MM.1S (cell line): Measurements from ENCODE around the gene POLA2.

Experiments used
- DNase-seq: peaks from one replicate; pipeline ENCODE4 v3.0.0-alpha.2; 2015
- H2AFZ ChIP-seq: fragments of 300-600 bp; sonication (generic); 2 replicates; pipeline ENCODE4 v1.6.0; 2016; ENCODE audit warnings: antibody characterized with exemption, low read length
- H3F3A ChIP-seq: fragments of 300-600 bp; sonication (generic); 2 replicates; pipeline ENCODE4 v1.6.1; 2016; ENCODE audit warnings: mild to moderate bottlenecking, antibody characterized with exemption, low read length, moderate library complexity, mixed read lengths; ENCODE audit not compliant: insufficient read depth
- H3K27ac ChIP-seq: fragments of 300-600 bp; sonication (generic); 2 replicates; pipeline ENCODE4 v1.5.1; 2016; ENCODE audit warnings: mild to moderate bottlenecking, low read length
- H3K27me3 ChIP-seq: fragments of 300-600 bp; sonication (generic); replicated peaks from 2 replicates; pipeline ENCODE4 v1.6.0; 2016; ENCODE audit warnings: low read length; ENCODE audit not compliant: insufficient read depth
- H3K36me3 ChIP-seq: fragments of 300-600 bp; sonication (generic); replicated peaks from 2 replicates; pipeline ENCODE4 v1.6.1; 2016; ENCODE audit warnings: mild to moderate bottlenecking, low read length, mixed read lengths; ENCODE audit not compliant: insufficient read depth
- H3K4me1 ChIP-seq: fragments of 300-600 bp; sonication (generic); 2 replicates; pipeline ENCODE4 v1.6.1; 2016; ENCODE audit warnings: low read length, mixed read lengths
- H3K4me2 ChIP-seq: fragments of 300-600 bp; sonication (generic); 2 replicates; pipeline ENCODE4 v1.6.0; 2016; ENCODE audit warnings: low read depth, low read length
- H3K4me3 ChIP-seq: fragments of 300-600 bp; sonication (generic); 2 replicates; pipeline ENCODE4 v1.5.1; 2016; ENCODE audit warnings: low read length, mixed read lengths
- H3K79me2 ChIP-seq: fragments of 300-600 bp; sonication (generic); 2 replicates; pipeline ENCODE4 v1.6.1; 2016; ENCODE audit warnings: mixed run types, low read length, mixed read lengths
- H3K9ac ChIP-seq: fragments of 300-600 bp; sonication (generic); 2 replicates; pipeline ENCODE4 v1.6.1; 2016; ENCODE audit warnings: low read length, mixed read lengths
- H3K9me2 ChIP-seq: fragments of 300-600 bp; sonication (generic); replicated peaks from 2 replicates; pipeline ENCODE4 v1.6.1; 2016; ENCODE audit warnings: mild to moderate bottlenecking, low read length, mixed read lengths; ENCODE audit not compliant: insufficient read depth
- H3K9me3 ChIP-seq: fragments of 300-600 bp; sonication (generic); replicated peaks from 2 replicates; pipeline ENCODE4 v1.6.1; 2016; ENCODE audit warnings: mild to moderate bottlenecking, low read length, mixed read lengths; ENCODE audit not compliant: insufficient read depth
- H4K20me1 ChIP-seq: fragments of 300-600 bp; sonication (generic); 2 replicates; pipeline ENCODE4 v1.6.1; 2016; ENCODE audit warnings: mild to moderate bottlenecking, low read length, moderate library complexity, mixed read lengths; ENCODE audit not compliant: insufficient read depth
- EZH2 ChIP-seq: fragments of 300-600 bp; sonication (generic); optimal IDR thresholded peaks from 2 replicates; pipeline ENCODE3; 2017; ENCODE audit warnings: low read depth, mild to moderate bottlenecking, antibody characterized with exemption, low read length, mixed read lengths
- EZH2phosphoT487 ChIP-seq: fragments of 300-600 bp; sonication (generic); IDR thresholded peaks from 2 replicates; pipeline ENCODE4 v1.6.1; 2018; ENCODE audit warnings: antibody characterized with exemption, low read length
- TF ChIP-seq, protein P1 (sequence below): fragments of 300-600 bp; sonication (generic); IDR thresholded peaks from 2 replicates; pipeline ENCODE4 v1.5.1; 2016; ENCODE audit warnings: antibody characterized with exemption, low read length, mixed read lengths

POLA2 gene

DNA sequence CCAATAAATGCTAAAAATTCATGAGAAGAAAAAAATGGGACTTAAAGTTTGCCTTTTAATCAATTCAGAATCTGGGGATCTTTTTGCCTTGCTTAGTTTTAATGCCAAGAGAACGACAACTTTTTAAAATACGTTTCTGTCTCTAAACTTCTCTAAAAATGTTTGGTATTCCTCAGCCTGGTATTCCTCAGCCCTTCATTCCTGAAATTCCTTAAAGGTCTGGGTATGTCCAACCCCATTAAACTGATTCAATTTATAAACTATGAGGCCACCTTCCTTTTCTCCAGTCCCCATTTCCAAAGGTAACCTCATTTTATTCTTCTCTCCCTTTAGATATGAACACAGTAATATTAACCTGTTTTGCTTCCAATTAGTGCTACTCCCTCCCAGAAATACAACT lies 16.6 kb downstream of the POLA2 start:
- peaks cover 28% of the 10 kb centered on the region; the same call in 1 of the 2 replicates for H3K36me3 ChIP-seq
- H4K20me1 ChIP-seq = no peaks in the 10 kb centered on the region; the same call in 1 of the 2 replicates
- H3K9ac ChIP-seq = no peak overlapping the region
- no peak overlapping the region for H3K4me2 ChIP-seq
- H3K9me3 ChIP-seq = no peaks in the 10 kb centered on the region
- H3K27ac ChIP-seq = no peak overlapping the region
- H3K4me3 ChIP-seq = no peak overlapping the region
- no peaks in the 10 kb centered on the region for H3K79me2 ChIP-seq
- H3F3A ChIP-seq = 0 out of 2 replicates have a peak, but pooled peaks cover 3% of the 10 kb centered on the region
- no peaks in the 10 kb centered on the region for H3K27me3 ChIP-seq
- no peak overlapping the region for H2AFZ ChIP-seq
- TF ChIP-seq EZH2phosphoT487 (no peak), EZH2 (no peak)
- TF ChIP-seq, protein P1, sequence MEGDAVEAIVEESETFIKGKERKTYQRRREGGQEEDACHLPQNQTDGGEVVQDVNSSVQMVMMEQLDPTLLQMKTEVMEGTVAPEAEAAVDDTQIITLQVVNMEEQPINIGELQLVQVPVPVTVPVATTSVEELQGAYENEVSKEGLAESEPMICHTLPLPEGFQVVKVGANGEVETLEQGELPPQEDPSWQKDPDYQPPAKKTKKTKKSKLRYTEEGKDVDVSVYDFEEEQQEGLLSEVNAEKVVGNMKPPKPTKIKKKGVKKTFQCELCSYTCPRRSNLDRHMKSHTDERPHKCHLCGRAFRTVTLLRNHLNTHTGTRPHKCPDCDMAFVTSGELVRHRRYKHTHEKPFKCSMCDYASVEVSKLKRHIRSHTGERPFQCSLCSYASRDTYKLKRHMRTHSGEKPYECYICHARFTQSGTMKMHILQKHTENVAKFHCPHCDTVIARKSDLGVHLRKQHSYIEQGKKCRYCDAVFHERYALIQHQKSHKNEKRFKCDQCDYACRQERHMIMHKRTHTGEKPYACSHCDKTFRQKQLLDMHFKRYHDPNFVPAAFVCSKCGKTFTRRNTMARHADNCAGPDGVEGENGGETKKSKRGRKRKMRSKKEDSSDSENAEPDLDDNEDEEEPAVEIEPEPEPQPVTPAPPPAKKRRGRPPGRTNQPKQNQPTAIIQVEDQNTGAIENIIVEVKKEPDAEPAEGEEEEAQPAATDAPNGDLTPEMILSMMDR = no peak
- H3K9me2 ChIP-seq = no peaks in the 10 kb centered on the region
- H3K4me1 ChIP-seq = no peaks in the 10 kb centered on the region
- DNase-seq = no peak

DNA sequence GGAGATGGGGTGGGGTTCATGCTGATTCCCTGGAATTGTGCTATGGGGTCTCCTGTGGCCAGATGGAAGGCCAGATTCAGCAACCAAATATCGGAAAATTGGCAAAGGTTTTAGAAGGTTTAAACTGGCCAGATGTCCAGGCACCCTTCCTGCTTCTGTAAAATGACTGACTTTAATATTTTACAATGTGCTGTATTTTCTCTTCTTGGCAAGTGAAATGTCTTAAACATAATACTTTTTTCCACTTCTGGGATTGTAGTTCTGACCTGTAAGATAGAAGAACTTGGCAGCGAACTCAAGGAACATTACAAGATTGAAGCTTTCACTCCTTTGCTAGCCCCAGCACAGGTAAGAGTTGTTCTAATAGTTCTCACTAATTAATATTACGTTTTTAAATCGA lies 17.5 kb downstream of the POLA2 start:
- H3K4me1 ChIP-seq = no peaks in the 10 kb centered on the region
- no peak for DNase-seq
- H2AFZ ChIP-seq = no peak overlapping the region
- H3K79me2 ChIP-seq = no peaks in the 10 kb centered on the region
- H3K27ac ChIP-seq = no peak overlapping the region
- H3K9me2 ChIP-seq = no peaks in the 10 kb centered on the region
- no peaks in the 10 kb centered on the region for H3K9me3 ChIP-seq
- 0 out of 2 replicates have a peak, but pooled peaks cover 3% of the 10 kb centered on the region for H3F3A ChIP-seq
- no peaks in the 10 kb centered on the region; the same call in 1 of the 2 replicates for H4K20me1 ChIP-seq
- H3K27me3 ChIP-seq = no peaks in the 10 kb centered on the region
- H3K4me3 ChIP-seq = no peak overlapping the region
- no peak overlapping the region for H3K4me2 ChIP-seq
- peaks cover 28% of the 10 kb centered on the region; the same call in 1 of the 2 replicates for H3K36me3 ChIP-seq
- H3K9ac ChIP-seq = no peak overlapping the region
- TF ChIP-seq, protein P1 = no peak
- TF ChIP-seq EZH2phosphoT487 (no peak), EZH2 (no peak)

DNA sequence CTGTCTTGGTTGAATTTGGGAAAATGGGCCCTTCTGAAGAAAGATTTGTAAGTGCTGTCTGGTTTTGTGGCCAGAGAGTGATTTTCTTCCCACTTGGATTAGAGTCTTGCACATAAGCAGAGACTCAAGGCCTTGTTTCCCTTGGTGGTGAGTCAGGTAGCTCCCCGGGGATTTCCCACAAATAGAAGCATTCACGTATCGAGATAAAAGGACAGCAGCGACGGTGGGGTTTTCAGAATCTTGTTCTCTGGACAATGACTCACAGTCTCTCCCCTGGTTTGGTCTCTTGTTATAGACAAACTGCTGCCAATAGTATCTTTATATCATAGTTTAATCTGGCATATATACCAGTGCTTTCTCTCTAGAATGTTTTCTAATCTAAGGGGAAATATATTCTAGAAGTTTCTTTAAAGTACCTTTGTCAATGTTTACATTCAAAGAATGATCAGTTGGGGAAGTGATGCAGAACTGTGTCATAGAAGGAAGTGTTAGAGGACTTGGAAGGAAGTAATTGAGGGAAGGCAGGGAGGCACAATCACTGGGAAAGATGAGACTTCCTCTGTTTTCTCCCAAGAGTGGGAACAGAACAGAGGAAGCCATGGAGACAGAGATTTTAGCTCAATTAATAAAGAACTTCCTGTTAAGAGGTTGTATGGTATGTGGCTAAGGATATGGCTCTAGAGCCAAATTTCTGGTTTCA lies 18.1 kb downstream of the POLA2 start:
- no peak overlapping the region for H3K9ac ChIP-seq
- no peaks in the 10 kb centered on the region for H3K79me2 ChIP-seq
- no peak overlapping the region for H3K27ac ChIP-seq
- H3K4me3 ChIP-seq = no peak overlapping the region
- no peak for DNase-seq
- H2AFZ ChIP-seq = no peak overlapping the region
- H4K20me1 ChIP-seq = no peaks in the 10 kb centered on the region
- no peaks in the 10 kb centered on the region for H3K9me3 ChIP-seq
- peaks cover 28% of the 10 kb centered on the region; the same call in 1 of the 2 replicates for H3K36me3 ChIP-seq
- H3K4me2 ChIP-seq = no peak overlapping the region
- H3F3A ChIP-seq = no peaks in the 10 kb centered on the region
- no peaks in the 10 kb centered on the region for H3K27me3 ChIP-seq
- H3K9me2 ChIP-seq = no peaks in the 10 kb centered on the region
- no peak for TF ChIP-seq EZH2phosphoT487
- TF ChIP-seq, protein P1 = no peak
- no peak for TF ChIP-seq EZH2
- H3K4me1 ChIP-seq = no peaks in the 10 kb centered on the region
